Measurements from ENCODE around the gene IKZF3.
"Not testable (repeated sequence)": the region's sequence is repeated elsewhere in the genome, so short reads cannot be mapped to it uniquely, and the experiment has no call there.

IKZF3 gene

DNA sequence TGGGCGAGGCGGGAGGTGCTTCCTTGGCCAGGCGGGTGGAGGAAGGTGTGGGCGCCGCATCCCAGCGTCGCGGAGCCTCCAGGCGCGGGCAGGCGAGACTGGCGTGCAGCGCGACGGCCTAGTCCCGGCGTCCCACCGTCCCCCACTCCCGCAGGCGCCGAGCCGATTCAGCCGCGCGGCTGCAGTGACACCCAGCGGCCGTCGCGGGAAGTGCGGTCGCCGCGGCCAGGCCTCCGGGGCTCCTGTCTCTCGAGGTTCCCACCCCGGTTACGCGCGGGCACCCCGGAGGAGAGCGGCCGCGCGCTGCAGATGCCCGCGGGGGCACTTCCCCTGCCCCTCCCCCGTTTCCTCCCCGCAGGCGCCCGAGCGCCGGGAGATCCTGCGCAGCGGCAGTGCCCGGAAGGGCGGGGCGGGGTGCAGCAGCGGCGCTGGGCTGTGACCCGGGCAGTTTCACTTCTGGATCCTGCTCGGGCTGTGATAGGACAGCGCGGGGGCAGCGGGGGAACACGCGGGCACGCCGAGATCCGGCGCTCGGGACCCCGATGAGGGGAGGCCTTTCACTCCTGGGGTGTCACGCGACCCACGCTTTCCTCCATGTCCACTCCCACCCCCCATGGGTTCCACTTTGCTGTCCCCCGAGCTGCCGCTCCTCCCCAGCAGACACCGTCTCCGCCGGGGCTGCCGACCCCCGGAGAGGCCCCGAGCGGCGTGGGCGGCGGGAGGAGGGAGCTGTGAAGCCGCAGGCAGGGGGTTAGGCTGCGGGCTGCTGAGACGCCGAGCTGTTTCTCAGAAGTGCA, 109.8 kb downstream of the IKZF3 start:
- DNase-seq = peak; percentile 75

DNA sequence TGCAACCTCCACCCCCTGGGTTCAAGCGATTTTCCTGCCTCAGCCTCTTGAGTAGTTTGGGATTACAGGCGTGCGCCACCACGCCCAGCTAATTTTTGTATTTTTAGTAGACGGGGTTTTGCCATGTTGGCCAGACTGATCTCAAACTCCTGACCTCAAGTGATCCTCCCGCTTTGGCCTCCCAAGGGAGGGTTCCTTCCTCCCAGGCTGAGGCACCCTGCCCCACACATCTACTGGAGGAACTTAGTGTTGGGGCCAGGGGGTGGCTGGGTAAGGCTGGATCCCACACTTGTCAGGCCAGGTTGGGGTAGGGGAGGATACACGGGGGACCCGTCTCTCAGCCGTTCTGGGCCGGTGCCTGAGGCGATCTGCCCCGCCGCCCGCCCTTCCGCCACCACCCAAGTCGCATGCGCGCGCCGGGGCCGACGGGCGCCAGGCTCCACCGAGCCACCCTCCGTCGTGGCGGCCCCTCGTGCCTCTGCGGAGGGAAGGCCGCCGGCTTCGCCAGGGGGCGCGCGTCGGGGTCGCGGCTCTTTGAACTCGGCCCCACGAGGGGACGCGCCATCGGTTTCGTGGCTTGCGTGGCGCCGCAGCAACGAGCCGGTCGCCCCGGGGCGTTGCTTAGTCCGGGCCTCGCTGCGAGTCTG, 110.5 kb downstream of the IKZF3 start:
- DNase-seq = no peak

DNA sequence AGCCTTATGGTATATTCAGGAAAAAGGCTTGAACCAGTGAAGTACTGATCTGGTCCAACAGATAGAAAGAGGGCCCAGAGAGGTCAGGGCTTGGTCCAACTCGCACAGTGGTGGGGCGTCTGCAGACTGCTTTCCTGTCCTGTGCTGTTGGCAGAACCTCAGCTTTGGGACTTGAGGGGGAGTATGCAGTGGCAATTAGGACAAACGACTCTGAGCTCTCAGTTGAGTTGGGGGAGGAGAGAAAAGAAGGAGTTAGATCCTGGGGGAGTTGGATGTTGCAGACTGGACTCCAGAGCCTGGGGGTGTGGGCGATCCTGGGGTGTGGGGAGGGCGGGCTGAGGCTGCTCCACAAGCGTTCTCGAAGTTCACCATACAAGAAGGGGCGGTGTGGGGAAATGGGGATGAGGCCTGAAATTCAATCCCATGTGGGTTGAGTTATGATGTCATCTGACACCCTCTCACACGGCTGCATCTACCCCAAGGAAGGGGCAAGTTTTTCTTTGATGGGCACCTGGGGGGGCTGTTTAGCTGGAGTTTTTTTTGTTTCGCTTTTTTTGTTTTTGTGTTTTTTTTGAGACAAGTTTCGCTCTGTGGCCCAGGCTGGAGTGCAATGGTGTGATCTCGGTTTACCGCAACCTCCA, 111.8 kb downstream of the IKZF3 start:
- no peak for DNase-seq

DNA sequence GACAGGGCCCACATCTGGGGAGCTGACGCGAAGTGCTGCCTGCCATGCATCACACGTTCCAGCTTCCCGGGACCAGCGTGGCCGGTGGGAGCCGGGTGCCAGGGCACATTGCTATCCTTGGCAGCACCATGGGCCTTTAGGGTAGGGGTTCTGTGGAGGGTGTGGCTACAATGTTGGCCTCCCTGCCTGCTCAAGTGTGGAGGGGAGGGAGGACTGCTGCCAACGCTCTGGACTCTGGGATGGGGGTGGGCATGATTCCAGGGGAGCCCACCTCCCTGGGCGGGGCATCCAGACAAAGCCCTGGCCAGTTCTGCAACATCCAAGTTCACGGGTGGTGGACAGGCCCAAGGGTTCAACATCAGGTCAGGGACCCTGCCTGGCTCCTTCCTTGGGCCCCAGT, 112.5 kb downstream of the IKZF3 start:
- no peak for DNase-seq

DNA sequence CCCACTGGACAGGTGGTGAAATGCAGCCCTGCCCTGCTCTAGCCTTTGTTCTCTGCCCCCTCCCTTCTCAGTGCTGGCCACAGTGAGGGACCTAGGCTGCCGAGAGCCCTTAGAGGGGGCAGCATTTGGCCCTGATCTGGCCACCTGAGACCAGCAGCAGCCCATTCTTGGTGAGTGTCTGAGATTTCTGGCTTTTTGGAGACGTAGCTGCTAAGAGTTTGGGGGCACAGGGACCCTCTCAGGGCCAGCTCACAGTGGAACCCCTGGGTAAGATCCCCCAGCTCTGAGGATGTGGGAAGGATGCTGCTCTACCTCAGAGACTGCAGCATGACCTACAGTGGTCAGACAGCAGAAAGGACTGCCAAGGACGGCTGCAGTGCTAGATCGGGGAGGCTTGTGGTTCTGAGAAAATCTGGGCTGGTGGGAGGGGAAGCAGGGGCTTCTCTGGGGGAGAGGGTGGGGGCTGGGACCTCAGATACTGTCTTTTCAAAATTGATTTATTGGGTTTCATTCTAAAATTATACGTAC, 113.0 kb downstream of the IKZF3 start:
- DNase-seq = no peak

DNA sequence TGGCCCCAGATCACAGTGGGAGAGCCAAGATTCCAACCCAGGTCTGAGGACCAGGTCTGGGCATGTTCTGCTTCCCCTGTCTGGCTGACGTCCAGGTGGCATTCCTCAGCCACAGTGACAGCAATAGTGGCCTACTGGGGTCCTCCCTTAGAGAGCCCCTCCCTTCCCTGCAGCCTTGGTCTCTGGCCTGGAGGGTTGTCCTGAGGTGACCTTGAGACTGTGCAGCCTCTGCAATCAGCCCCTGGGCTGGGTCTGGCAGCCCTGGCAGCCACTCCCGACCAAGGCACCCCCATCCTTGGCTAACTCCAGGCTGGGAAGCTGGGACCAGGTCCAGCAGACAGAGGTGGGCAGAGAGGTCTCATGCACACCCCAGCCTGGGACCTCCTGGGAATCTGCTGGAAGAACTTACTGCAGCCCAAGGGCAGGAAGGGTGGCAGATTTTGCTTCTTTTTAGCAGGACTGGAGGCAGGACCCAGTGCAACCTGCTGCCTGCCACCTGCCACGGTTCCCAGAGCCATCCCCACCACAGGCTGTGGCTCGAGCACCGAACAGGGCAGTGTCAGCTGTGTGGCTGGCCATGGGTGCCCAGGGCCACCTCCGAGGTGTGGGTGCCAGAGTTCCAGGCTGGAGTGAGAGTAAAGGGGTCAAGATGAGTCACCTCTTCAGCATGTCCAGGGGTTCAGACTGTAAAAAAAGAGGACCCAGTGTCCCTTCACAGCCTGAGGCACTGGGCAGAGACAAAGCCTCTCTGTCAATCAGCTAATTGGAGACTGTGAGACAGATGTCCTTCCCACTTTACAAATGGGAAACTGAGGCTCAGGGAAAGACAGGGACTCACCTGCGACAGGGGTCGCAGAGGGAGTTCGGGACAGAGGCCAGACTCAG, 113.7 kb downstream of the IKZF3 start:
- DNase-seq = no peak

DNA sequence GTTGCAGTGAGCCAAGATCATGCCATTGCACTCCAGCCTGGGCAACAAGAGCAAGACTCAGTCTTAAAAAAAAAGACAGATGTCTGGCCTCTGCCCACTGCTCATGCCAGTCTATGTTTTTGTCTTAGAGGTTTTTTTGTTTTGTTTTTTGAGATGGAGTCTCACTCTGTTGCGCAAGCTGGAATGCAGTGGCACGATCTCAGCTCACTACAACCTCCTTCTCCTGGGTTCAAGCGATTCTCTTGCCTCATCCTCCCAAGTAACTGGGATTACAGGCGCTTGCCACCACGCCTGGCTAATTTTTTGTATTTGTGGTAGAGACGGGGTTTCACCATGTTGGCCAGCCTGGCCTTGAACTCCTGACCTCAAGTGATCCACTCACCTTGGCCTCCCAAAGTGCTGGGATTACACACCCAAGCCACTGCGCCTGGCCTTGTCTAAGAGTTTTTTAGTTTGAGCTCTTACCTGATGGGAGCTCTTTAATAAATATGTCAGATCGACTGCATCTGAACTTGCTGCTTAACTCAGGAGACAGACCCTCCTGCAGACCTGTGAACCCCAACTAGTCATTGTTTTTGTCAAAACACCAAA, 115.6 kb downstream of the IKZF3 start:
- DNase-seq = not testable (repeated sequence)

DNA sequence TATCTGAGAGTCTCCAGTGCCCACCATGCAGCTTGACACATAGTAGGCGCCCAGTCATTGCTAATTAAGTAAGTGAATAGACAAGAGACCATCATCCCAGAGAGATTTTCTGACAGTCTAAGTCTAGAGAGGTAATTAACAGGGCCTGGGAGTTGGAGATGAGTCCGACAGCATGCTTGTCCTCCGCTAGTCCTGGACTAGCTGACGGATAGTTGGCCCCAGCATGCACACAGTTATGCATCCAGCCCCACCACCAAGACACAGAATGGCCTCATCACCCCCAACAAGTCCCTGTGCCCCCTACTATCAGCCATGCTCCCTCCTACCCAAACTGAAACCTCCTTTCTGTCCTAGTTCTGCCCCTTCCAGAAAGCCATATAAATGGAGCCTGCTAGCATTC, 116.4 kb downstream of the IKZF3 start:
- no peak for DNase-seq

DNA sequence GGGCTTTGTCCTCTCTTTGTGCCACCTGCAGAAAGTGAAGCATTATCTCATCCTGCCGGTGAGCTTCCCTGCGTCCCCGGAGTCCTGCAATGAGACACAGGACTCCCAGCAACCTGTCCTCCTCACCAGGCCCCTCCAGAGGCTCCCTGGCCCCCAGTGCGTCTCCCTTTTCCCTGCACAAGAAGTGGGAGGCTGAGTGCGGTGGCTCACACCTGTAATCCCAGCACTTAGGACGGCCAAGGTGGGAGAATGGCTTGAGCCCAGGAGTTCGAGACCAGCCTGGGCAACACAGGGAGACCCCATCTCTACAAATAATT, 118.0 kb downstream of the IKZF3 start:
- DNase-seq = no peak

DNA sequence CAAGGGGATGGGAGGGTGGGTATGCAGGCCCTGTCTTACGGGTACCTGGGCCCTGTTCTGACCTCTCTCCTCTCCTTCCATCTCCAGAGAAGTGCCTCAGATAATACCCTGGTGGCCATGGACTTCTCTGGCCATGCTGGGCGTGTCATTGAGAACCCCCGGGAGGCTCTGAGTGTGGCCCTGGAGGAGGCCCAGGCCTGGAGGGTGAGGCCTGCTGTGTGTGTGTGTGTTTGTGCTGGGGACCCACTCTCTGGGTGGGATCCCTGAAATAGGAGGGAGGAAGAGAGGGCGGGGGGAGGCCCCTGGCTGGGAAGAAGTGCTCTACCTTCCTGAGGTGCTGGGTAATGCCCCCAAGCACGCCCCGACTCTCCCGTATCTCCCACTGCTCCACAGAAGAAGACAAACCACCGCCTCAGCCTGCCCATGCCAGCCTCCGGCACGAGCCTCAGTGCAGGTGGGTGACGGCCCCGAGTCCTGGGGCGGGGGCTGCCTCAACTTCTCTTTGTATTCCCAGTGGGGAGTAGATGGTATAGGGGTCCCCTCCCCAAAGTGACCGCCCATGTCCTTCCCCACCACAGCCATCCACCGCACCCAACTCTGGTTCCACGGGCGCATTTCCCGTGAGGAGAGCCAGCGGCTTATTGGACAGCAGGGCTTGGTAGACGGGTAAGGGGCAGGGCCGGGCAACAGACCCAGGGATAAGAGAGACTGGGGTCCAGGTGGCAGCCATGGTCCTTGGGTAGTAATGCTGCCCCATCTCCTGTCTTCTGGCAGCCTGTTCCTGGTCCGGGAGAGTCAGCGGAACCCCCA, 118.6 kb downstream of the IKZF3 start:
- DNase-seq = no peak

DNA sequence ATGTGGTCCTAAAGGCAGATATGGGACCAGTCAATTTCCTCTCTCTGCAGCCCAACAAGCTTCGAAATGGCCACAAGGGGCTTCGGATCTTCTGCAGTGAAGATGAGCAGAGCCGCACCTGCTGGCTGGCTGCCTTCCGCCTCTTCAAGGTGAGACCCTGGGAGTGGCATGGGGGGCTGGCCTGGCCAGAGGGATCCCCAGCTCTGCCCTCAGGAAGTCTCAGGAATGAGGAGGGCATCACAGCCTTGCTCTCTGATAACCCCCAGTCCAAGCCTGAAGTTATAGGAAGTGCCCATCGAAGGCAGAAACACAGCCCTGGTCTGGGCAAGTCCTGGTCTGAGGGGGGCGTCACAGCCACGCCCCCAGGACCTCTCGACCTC, 119.3 kb downstream of the IKZF3 start:
- no peak for DNase-seq

DNA sequence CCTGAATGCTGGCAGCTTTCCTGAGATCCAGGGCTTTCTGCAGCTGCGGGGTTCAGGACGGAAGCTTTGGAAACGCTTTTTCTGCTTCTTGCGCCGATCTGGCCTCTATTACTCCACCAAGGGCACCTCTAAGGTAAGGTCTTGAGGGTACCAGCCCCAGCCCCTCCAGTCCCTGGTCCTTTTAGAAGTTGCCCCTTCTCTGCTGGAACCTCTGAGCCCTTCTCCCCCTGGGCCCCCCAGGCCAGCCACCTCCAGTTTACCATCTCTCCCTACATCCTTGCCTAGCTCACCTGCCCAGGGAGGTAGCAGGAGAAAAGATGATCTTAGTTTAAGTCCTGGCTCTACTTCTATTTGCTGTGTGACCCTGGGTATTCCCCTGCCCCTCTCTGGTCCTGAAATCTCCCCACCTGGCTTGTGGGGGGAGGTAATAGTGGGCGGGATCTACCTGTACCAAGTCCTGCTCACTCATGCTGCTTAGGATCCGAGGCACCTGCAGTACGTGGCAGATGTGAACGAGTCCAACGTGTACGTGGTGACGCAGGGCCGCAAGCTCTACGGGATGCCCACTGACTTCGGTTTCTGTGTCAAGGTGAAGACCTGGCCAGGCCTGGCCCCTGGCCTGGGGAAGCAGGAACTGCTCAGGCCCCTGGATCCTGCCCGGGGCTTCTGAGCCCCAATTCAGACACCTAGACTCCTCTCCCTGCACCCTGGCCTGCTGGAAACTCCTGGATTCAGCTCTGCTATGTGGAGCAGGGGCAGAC, 119.9 kb downstream of the IKZF3 start:
- DNase-seq = no peak

DNA sequence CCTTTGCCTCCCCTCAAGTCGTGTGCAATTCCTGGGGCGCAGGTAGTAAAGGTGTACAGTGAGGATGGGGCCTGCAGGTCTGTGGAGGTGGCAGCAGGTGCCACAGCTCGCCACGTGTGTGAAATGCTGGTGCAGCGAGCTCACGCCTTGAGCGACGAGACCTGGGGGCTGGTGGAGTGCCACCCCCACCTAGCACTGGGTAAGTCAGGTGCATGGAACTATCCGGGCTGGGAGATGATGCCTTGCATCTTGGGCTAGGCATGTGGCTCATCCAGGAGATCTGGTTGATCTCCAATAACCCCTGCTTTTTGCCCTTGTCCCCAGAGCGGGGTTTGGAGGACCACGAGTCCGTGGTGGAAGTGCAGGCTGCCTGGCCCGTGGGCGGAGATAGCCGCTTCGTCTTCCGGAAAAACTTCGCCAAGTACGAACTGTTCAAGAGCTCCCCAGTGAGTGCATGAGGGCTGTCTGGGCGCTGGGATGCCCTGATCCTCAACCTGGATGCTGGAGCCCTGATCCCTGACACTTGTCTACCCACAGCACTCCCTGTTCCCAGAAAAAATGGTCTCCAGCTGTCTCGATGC, 121.2 kb downstream of the IKZF3 start:
- DNase-seq = no peak

DNA sequence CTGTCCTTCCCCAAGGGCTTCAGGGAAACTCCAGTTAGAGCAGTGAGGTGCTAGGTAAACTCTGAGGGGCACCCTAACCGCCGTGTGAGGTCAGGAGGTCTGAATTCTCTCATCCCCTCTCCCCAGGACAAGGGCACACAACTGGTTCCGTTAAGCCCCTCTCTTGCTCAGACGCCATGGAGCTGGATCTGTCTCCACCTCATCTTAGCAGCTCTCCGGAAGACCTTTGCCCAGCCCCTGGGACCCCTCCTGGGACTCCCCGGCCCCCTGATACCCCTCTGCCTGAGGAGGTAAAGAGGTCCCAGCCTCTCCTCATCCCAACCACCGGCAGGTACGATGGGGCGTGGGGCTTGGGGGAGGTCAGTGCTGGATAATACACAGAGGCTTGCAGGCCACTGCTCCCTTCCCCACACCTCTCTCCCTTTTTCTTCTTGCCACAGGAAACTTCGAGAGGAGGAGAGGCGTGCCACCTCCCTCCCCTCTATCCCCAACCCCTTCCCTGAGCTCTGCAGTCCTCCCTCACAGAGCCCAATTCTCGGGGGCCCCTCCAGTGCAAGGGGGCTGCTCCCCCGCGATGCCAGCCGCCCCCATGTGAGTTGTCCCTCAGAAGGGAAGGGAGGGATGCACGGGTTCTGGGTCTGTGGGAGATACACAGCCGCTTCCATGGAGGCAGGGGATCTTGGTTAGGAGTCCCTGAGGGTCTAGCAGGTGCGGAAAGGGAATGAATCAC, 121.8 kb downstream of the IKZF3 start:
- DNase-seq = no peak

DNA sequence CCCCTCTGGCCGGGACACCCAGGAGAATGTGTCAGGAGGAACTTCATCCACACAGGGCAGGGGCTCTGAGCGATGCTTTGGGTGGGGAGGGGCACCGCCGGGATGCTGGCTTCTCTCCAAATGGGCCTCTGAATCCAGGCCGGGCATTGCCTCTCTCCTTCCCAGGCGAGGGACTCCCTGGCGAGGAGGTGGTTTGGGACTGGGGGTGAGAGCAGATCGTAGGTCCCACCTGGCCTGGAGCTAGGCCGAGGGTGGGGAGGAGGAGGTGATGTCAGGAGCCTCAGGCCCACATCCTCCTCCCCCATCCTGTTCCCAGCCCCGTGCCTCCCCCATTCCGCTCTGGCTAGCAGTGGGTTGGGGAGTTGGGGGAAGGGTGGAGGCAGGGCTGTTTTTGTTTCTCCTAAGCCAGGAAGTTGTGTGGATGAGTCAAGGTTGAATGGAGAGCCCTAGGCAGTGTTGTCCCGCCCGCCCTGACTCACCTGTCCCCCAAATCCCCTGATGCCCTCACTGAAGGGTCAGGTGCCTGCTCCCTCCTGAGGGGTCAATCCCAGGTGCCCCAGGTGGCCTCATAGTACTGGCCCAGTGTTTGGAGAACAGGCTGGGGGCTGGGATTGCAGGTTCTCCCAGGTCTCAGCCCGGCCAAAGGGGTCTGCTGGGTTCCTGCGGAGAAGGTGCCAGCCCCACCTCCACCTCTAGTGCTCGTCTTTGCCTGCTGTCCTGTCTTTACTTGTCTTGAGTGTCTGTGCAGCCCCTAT, 123.6 kb downstream of the IKZF3 start:
- DNase-seq = peak; percentile 81

DNA sequence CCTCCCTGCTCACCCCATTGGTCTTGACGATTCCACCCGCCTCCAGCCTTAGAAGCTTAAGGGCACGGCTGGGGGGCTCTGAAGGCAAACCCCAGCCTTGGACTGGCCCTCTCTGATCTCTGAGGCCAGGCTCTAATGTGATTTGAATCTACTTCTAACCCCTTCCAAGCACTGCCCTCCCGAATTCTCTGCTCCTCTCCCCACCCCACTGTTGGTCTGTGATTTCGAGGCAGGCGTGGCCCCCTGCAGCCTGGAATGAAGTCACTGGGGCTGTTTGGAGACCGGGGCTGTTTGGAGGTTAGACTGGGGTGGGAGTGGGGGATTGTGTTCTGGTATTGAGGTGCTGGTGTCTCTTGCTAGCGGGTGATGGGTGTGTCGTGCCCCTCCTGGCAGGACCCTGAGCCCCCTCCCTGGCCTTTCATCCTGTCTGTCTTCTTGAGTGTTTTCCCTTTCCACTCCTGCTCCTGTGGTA, 124.2 kb downstream of the IKZF3 start:
- no peak for DNase-seq

DNA sequence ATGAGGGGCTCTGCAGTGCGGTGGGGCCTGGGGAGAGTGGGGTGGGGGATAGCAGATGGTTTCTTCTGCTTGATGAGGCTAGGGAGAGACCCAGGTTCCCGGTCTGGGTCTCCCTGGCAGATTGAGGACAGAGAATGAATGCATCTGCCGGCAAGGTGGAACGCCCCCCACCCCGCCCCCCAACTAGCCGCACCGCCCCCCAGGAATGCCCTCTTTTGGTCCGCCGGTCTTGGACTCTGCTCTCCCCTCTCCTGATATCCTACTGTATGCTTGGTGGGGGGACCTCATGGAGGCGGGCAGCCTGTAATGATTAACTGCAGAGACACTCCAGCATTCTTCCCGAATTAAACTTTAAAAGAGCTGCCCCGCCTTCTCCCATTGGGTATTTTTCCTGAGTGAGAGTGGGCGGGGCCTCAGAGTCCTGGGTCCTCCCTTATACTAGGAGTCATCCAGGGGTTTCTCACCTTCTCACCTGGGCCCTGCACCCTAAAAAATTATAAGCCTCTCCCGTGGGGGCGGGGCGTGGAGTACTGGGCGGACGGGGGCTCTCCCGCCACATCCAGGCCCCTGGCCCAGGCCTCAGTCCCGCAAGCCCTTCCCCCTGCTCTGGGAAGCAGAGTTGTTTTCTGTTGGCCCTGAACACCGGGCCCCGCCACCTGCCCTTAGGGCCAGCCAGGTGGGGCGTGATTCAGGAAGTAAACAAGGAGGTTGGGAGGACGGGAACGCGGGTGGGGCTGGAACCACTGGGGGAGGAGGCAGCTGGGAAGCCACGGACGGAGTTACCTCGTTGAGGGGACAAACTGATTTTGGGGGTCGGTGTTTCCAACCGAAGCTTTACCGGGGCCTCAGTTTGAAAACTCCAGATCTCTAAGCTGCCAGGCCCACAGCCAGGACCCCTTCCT, 124.9 kb downstream of the IKZF3 start:
- DNase-seq = peak; percentile 90

DNA sequence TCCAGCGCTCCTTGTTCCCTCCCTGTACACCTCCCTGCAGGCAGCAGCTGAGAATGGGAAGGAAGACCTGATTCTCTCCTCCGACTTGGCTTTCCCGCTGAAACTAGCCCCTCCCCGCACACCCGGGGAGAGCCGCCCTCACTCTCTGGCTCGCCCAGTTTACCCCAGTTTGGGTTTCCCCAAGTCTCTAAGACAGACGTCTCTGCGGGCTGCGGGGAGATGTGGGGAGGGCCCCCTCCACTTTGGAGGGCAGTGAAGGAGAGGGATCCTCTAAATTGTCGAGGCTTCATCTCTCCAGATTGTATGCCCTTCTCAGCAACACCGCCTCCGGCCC, 125.6 kb downstream of the IKZF3 start:
- peak; percentile 19 for DNase-seq
